GM18526 (cell line): Measurements from ENCODE around the gene IKBKE.

Source experiments
- POLR2A ChIP-seq: IDR thresholded peaks from 3 replicates; pipeline ENCODE4 v1.6.1; 2011; ENCODE audit not compliant: insufficient read length; ENCODE audit errors: extremely low read depth

Gene IKBKE

DNA sequence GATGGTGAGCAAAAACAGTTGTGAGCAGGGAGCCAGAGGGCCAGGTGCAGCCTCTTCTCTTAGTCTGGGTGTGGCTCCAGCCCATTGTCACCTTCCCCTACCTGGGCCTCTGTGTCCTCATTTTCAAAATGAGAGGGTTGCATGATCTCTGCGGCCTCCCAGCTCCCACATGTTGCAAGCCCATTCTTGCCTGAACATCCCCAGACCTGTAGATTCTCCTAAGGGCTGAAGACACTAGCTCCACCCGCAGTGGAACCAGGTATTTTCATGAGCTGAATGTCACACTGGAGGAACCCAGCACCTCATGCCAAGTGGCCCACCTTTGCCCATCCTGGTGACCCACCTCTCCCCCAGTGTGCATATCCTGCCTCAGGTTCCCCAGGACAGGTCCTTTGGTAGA is 12.3 kb downstream of the IKBKE start:
- no peak for TF ChIP-seq POLR2A

DNA sequence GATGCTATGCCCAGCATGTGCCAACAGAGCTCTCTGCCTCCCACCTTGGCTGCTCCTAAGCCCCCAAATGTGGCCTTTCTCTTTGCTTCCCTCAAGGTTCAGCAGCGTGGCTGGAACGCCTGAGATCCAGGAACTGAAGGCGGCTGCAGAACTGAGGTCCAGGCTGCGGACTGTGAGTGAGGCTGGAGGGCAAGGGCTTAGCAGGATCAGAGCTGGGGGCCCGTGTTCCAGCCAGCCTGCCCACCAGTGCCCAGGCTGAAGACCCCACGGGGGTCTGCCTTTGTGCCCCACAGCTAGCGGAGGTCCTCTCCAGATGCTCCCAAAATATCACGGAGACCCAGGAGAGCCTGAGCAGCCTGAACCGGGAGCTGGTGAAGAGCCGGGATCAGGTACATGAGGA is 14.6 kb downstream of the IKBKE start:
- no peak for TF ChIP-seq POLR2A

DNA sequence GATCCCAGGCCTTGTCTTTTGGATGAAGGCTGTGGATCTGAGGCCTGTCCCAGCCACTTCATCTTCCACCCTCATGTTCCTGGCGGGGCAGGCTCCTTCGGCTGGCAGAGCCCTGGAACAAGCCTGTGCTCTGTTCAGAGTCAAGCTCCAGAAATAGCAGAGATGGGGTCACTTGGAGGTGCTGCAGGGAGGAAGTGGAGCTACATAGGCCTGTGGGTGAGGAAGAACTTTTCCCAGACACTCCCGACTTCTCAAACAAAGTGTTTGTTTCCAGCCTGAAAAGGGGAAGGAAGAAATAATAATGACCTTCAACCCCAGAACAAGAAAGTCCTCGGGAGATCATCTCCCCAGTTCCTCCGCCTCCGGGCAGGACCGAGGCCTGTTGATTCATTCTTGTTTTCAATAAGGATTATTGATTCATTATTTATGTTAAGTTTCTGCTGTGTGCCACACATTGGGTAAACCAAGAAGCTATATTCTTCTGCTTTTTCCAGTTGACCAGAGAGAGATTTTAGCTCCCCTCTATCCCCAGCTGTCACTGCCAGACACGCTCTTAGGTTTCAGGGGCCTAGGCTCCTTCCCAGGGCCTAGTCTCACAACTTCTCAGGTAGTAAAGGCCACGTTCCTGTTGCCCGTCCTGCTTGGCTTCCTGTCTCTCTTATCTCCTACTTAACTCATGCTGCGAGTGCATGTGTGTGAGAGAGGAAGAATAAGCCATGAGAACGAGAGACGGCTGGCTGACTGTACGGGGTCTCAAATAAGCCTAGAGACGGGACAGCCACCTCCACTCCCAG is 16.9 kb downstream of the IKBKE start:
- no peak for TF ChIP-seq POLR2A

DNA sequence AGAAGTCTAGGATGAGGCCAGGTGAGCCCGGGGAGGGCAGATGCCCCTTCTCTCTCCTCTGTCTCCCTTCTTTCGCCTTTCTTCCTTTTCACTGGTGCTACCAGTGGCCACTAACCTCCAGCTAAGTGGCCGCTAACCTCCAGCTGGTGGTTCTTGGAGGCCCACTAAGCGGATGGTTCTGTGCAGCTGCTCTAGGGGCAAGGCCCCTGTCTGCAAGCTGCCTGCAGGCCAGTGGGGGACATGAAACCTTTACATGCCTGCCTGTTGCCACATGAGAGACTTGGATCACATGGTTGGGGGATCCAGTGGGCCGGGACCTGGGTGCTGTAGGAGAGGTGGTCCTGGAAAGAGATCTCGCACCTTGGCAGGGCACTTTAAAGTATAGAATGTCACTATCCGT is 17.7 kb downstream of the IKBKE start:
- TF ChIP-seq POLR2A = no peak

DNA sequence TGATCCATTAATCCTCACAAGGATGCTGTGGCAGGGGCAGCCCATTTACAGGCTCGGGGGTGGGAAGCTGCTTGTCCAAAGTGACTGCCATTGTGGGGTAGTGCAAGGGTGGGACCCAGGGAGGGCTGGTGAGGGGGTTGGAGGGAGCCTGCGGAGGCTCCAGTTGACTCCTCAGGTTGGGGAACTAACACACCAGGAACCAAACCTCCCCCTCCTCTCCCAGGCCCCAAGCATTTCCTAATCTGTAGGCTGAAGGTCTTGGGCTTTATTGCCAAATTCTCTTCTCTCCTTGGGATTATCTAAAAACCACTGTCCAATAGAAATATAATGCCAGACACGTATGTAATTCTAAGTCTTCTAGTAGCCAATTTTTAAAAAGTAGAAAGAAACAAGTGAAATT is 18.2 kb downstream of the IKBKE start:
- TF ChIP-seq POLR2A = no peak

DNA sequence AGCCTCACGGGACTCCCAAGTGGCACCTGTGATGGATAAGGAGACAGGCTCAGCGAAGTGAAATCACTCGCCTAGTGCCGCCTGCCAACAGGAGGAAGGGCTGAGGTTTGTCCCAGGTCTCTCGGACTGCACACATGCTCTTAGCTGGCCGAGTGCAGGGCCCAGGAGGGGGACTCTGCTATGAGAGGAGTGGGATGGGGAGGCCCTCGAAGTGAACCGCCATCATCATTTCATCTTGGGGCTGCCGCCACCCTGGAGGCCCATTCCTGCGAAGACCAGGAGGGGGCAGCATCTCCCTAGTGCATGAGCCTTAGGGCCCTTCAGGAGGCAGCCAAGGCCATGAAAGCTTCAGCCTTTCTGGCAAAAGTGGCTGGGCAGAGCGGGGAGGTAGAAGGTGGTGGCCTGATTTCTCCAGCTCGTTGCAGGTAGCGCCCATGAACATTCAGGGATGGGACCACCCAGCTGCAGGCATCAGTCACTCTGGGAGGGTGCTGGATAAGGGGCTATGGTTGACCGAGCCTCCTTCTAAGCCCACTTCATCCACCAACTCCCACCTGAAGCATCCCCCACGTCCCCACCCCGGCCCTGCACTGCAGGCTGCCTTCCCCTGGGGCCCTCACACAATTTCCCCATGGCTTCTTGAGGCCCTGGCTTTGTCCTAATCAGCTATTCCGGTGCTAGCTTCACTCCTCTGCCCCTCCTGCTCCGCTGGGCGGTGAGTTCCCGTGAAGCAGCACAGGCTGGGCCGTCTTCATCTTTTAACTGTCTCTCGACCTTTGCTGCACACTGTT is 19.9 kb downstream of the IKBKE start:
- no peak for TF ChIP-seq POLR2A

DNA sequence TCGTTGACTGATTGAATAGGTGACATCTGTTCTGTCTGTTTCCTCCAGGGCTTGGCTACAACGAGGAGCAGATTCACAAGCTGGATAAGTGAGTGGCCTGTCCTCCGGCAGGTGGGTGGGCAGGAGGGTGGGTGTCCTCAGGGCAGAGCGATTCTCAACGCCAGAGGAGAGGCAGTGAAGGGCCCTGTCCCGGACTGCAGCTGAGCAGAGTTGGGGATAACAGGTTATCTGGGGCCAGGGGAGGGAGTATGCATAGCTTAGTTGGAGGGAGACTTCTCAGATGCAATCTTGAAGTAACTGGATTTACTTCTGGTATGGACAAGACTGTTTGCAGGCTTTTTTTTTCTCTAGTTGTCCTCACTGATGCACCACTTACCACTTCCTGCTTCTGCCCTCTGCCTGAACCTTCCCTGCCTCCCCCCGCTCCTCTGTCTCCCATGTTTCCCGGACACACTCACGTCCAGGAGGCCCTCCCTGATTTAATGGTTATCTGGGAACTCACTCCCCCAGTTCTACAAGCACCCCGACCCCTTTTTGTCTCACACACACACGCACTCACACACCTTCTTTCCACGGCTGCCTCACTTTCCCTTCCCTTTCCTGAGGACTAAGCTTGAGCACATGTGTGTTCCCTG is 20.6 kb downstream of the IKBKE start:
- TF ChIP-seq POLR2A = no peak

DNA sequence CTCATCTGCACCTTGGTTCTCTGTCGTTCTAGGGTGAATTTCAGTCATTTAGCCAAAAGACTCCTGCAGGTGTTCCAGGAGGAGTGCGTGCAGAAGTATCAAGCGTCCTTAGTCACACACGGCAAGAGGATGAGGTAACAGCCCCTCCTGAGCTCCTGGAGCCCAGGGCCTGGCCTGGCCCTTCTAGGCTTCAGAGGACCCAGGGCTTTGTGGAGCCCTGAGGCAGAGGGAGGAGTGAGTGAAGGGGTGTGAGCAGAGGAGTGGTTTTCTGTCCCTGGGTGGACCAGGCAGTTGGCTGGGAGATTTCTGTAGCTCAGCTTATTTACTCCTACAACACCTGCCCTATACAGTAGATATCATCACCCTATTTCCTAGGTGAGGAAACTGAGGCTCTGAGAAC is 21.3 kb downstream of the IKBKE start:
- no peak for TF ChIP-seq POLR2A

DNA sequence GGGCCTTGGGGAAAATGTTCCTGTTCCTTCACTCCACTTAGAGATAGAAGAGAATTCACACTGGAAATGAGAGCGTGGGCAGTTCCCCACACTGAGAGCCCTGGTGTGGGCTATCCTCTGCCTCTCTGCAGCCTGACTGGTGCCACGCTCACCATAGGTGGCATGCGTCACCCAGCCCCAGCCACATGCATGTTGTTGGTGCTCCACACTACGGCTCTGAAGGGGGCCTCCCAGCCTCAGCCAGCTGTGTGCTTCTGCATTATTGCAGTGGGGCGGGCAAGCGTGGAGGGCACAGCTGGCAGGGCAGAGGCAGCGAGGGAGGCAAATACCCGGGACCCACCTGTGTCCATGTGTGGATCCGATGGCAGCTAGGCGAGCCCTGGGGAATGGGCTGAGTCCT is 22.3 kb downstream of the IKBKE start:
- no peak for TF ChIP-seq POLR2A

DNA sequence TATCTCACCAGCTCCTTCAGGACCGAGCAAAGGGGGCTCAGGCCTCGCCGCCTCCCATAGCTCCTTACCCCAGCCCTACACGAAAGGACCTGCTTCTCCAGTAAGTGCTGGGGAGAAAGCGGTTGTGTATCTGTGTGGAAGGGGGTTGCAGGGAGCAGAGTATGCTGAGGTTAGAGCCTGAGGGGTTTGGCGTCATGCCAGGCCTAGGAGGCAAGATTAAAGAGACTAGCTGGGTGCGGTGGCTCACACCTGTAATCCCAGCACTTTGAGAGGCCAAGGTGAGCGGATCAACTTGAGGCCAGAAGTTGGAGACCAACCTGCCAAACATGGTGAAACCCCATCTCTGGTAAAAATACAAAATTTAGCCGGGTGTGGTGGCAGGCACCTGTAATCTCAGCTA is 23.0 kb downstream of the IKBKE start:
- no peak for TF ChIP-seq POLR2A

DNA sequence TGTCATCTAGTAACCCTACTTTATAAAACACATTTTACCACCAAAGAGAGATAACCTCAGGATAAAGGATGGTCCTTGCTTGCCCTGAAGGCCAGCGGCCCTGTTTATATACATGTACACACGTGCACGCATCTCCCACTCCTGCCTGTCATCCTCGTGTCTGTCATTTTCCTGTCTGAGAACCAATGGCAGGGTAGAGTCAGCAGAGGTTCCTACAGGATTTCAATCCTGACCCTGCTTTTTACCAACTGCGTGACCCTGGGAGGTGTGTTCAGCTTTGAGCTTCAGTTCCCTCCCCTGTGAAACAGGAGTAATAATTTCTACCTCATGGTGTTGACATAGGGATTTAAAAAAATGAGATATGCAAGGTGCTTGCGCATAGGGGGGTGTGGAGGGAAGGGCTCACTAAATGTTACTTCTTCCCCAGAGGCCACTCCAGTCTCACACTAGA is 24.8 kb downstream of the IKBKE start:
- TF ChIP-seq POLR2A = no peak

DNA sequence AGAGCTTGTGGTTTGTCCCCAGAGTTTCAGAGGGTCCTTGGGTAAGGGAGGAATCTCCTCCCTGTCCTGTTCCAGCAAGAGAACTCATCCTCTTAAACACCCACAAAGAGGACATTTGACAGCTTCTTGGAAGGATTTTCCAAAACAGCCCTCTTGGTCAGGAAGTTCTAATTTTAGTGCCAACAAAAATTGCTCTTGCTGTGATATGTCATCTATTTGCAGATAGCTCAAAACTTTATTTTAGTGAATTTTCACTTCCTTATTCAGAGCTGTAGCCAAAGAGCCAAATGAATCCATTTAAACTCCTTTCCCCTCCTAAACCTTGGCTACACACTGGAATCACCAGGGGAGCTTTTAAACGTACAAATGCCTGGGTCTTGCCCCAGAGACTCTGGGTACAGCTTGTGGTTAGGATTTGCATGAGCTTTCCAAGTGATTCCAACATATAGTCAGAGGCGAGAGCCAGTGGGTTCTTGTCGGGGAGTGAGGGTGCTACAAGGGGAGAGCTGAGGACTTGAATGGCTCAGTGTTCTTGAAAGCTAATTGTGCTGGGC is 25.3 kb downstream of the IKBKE start:
- no peak for TF ChIP-seq POLR2A

DNA sequence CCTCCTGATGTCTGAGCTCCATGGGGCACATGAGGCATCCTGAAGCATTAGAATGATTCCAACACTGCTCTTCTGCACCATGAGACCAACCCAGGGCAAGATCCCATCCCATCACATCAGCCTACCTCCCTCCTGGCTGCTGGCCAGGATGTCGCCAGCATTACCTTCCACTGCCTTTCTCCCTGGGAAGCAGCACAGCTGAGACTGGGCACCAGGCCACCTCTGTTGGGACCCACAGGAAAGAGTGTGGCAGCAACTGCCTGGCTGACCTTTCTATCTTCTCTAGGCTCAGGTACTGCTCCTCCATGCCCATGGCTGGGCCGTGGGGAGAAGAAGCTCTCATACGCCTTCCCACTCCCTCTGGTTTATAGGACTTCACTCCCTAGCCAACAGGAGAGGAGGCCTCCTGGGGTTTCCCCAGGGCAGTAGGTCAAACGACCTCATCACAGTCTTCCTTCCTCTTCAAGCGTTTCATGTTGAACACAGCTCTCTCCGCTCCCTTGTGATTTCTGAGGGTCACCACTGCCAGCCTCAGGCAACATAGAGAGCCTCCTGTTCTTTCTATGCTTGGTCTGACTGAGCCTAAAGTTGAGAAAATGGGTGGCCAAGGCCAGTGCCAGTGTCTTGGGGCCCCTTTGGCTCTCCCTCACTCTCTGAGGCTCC is 26.0 kb downstream of the IKBKE start:
- TF ChIP-seq POLR2A = peak; percentile 9

DNA sequence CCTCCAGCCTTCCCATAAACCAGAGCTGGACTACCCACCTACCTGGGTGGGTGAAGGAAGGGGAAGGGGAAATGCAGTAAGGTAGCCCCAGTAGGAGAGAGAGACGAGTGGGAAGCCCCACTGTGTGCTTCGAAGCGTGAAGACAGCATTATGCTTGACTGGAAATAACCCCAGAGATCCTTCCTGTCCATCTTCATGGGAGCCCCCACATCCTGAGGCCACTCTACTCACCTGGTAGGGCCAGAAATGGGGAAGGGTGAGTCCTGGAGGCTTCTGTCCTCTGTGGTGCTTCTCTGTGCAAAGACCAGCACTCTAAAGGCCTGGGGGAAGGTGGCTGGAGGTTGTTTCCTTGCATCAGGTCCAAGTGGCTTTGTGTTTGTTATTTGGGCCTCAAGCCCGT is 27.1 kb downstream of the IKBKE start:
- TF ChIP-seq POLR2A = no peak

DNA sequence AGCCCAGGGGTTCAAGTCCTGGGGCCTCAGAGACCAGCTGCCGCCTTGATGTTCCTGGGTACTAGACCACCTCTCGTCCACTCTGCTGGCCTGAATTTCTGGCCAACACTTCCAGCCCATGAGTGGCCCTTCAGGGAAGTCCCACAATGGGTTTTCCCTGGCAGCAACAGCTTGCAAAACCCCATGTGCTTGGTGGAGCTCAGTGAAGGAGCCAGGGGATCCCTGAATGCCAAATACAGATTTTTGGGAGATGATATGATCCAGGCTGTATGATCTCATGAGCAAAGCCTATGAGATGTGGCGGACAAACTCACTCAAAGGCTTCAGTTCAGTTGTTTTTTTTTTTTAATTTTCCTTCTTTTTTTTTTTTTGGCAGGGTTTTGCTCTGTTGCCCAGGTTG is 27.5 kb downstream of the IKBKE start:
- no peak for TF ChIP-seq POLR2A
